Astrocyte (in vitro differentiated cells and primary cell): ENCODE measurements around the gene OR5AR1. TPM values are rescaled to one million over a fixed set of nuclear protein-coding genes. Genes with fewer than 3 reads are reported as not detected.

Source experiments
- DNase-seq: peaks from one replicate; pipeline ENCODE4 v3.0.0-alpha.2; 2010; ENCODE audit warnings: low read depth
- FAIRE-seq: peaks from 2 replicates; lab custom pipeline; 2011; peaks lifted over from hg19 to GRCh38; lab: Jason Lieb, UNC
- H2AFZ ChIP-seq: 2 replicates; pipeline ENCODE4 v1.6.0; 2012; ENCODE audit warnings: low read depth, low read length, inconsistent platforms
- H3K27ac ChIP-seq: 2 replicates; pipeline ENCODE4 v1.5.1; 2011; ENCODE audit warnings: low read depth, low read length, inconsistent platforms
- H3K27me3 ChIP-seq: 2 replicates; pipeline ENCODE4 v1.6.0; 2011; ENCODE audit warnings: low read length, inconsistent platforms; ENCODE audit not compliant: insufficient read depth
- H3K36me3 ChIP-seq: 2 replicates; pipeline ENCODE4 v1.5.1; 2011; ENCODE audit warnings: low read length, inconsistent platforms; ENCODE audit not compliant: insufficient read depth
- H3K4me1 ChIP-seq: 2 replicates; pipeline ENCODE4 v1.5.1; 2011; ENCODE audit warnings: low read length, inconsistent platforms; ENCODE audit not compliant: insufficient read depth
- H3K4me2 ChIP-seq: 2 replicates; pipeline ENCODE4 v1.6.0; 2012; ENCODE audit warnings: low read length, inconsistent platforms
- H3K4me3 ChIP-seq: 2 replicates; pipeline ENCODE4 v1.5.1; 2011; ENCODE audit warnings: low read depth, mild to moderate bottlenecking, low read length, inconsistent platforms; ENCODE audit not compliant: insufficient read depth
- H3K79me2 ChIP-seq: 2 replicates; pipeline ENCODE4 v1.6.0; 2012; ENCODE audit warnings: mild to moderate bottlenecking, low read length, inconsistent platforms; ENCODE audit not compliant: insufficient read depth
- H3K9ac ChIP-seq: 2 replicates; pipeline ENCODE4 v1.6.0; 2012; ENCODE audit warnings: mild to moderate bottlenecking, low read length, inconsistent platforms
- H3K9me3 ChIP-seq: 2 replicates; pipeline ENCODE4 v1.5.1; 2012; ENCODE audit warnings: low read depth, mild to moderate bottlenecking, low read length, inconsistent platforms; ENCODE audit not compliant: insufficient read depth
- H4K20me1 ChIP-seq: 2 replicates; pipeline ENCODE4 v1.6.0; 2012; ENCODE audit warnings: low read length, inconsistent platforms; ENCODE audit not compliant: insufficient read depth
- H3K27ac Mint-ChIP-seq: one replicate; pipeline ENCODE4 v1.8.0; 2021; ENCODE audit warnings: mild to moderate bottlenecking, mixed read lengths; ENCODE audit not compliant: unreplicated experiment
- H3K27me3 Mint-ChIP-seq: one replicate; pipeline ENCODE4 v1.8.0; 2021; ENCODE audit warnings: low read depth, mixed read lengths; ENCODE audit not compliant: unreplicated experiment
- H3K36me3 Mint-ChIP-seq: one replicate; pipeline ENCODE4 v1.8.0; 2021; ENCODE audit warnings: low read depth, mixed read lengths; ENCODE audit not compliant: unreplicated experiment
- H3K4me1 Mint-ChIP-seq: one replicate; pipeline ENCODE4 v1.8.0; 2021; ENCODE audit warnings: low read depth, mixed read lengths; ENCODE audit not compliant: unreplicated experiment
- H3K4me3 Mint-ChIP-seq: one replicate; pipeline ENCODE4 v1.8.0; 2021; ENCODE audit warnings: mild to moderate bottlenecking, moderate library complexity, mixed read lengths; ENCODE audit not compliant: unreplicated experiment
- H3K9me3 Mint-ChIP-seq: one replicate; pipeline ENCODE4 v1.8.0; 2021; ENCODE audit warnings: mild to moderate bottlenecking, mixed read lengths; ENCODE audit not compliant: unreplicated experiment
- CTCF ChIP-seq: IDR thresholded peaks from 2 replicates; pipeline ENCODE4 v1.5.1; 2011; ENCODE audit warnings: low read depth, mild to moderate bottlenecking, inconsistent platforms, low read length, moderate library complexity; ENCODE audit not compliant: insufficient read depth
- EZH2 ChIP-seq: IDR thresholded peaks from 2 replicates; pipeline ENCODE4 v1.6.1; 2012; ENCODE audit warnings: mild to moderate bottlenecking, low read length, inconsistent platforms; ENCODE audit not compliant: insufficient read depth
- total RNA-seq: library from RNA; stranded (reverse); gene quantifications from 2 replicates; pipeline ENCODE4 v1.2.1, GENCODE V29; 2021

OR5AR1 gene
- total RNA-seq, 1 donor from 2014 or later, result not detected

GRCh38 chr11:56632329-56632728, 31.2 kb upstream of the OR5AR1 start:
- H3K9me3 ChIP-seq, result no peaks in the 10 kb centered on the region
- no peak overlapping the region for H3K9ac ChIP-seq
- H3K4me1 ChIP-seq, result no peaks in the 10 kb centered on the region
- H3K4me3 ChIP-seq, result no peak overlapping the region
- no peak overlapping the region for H3K27ac ChIP-seq
- no peak for TF ChIP-seq EZH2
- no peak for TF ChIP-seq CTCF
- H2AFZ ChIP-seq, result no peak overlapping the region
- H3K9me3 Mint-ChIP-seq, result no peaks in the 10 kb centered on the region
- H3K4me1 Mint-ChIP-seq, result no peaks in the 10 kb centered on the region
- H4K20me1 ChIP-seq, result no peaks in the 10 kb centered on the region
- FAIRE-seq (no peak), DNase-seq (no peak)
- H3K4me2 ChIP-seq, result no peak overlapping the region
- H3K36me3 ChIP-seq, result no peaks in the 10 kb centered on the region
- H3K27me3 Mint-ChIP-seq, result no peaks in the 10 kb centered on the region
- no peaks in the 10 kb centered on the region for H3K79me2 ChIP-seq
- H3K36me3 Mint-ChIP-seq, result no peaks in the 10 kb centered on the region
- H3K27ac Mint-ChIP-seq, result no peak overlapping the region
- no peak overlapping the region for H3K4me3 Mint-ChIP-seq
- H3K27me3 ChIP-seq, result no peaks in the 10 kb centered on the region

- TF ChIP-seq EZH2, result no peak
- TF ChIP-seq CTCF, result no peak
- H3K27me3 Mint-ChIP-seq, result no peaks in the 10 kb centered on the region
- DNase-seq (no peak), FAIRE-seq (no peak)
- H3K36me3 Mint-ChIP-seq, result no peaks in the 10 kb centered on the region
- Histone ChIP-seq H3K9me3 (no peaks in the 10 kb centered on the region), H2AFZ (no peak overlapping the region), H3K4me1 (no peaks in the 10 kb centered on the region), H3K27me3 (no peaks in the 10 kb centered on the region), H3K4me3 (no peak overlapping the region), H4K20me1 (no peaks in the 10 kb centered on the region), H3K79me2 (no peaks in the 10 kb centered on the region), H3K9ac (no peak overlapping the region), H3K4me2 (no peak overlapping the region), H3K36me3 (no peaks in the 10 kb centered on the region), H3K27ac (no peak overlapping the region)
- H3K9me3 Mint-ChIP-seq, result no peaks in the 10 kb centered on the region
- H3K27ac Mint-ChIP-seq, result no peak overlapping the region
- no peaks in the 10 kb centered on the region for H3K4me1 Mint-ChIP-seq
- H3K4me3 Mint-ChIP-seq, result no peak overlapping the region
Measured at GRCh38 chr11:56636861-56637260, 26.6 kb upstream of the OR5AR1 start.

GRCh38 chr11:56637500-56637899, 26.0 kb upstream of the OR5AR1 start:
- H3K27me3 ChIP-seq, result no peaks in the 10 kb centered on the region
- Mint-ChIP-seq H3K4me3 (no peak overlapping the region), H3K4me1 (no peaks in the 10 kb centered on the region), H3K36me3 (no peaks in the 10 kb centered on the region), H3K27ac (no peak overlapping the region), H3K9me3 (no peaks in the 10 kb centered on the region), H3K27me3 (no peaks in the 10 kb centered on the region)
- H4K20me1 ChIP-seq, result no peaks in the 10 kb centered on the region
- FAIRE-seq (no peak), DNase-seq (no peak)
- no peak overlapping the region for H2AFZ ChIP-seq
- no peaks in the 10 kb centered on the region for H3K4me1 ChIP-seq
- TF ChIP-seq EZH2 (no peak), CTCF (no peak)
- no peaks in the 10 kb centered on the region for H3K79me2 ChIP-seq
- no peak overlapping the region for H3K4me2 ChIP-seq
- H3K9me3 ChIP-seq, result no peaks in the 10 kb centered on the region
- H3K27ac ChIP-seq, result no peak overlapping the region
- no peak overlapping the region for H3K4me3 ChIP-seq
- no peaks in the 10 kb centered on the region for H3K36me3 ChIP-seq
- no peak overlapping the region for H3K9ac ChIP-seq
